Neural cell (in vitro differentiated cells): ENCODE measurements around the gene AMZ1. TPM values are rescaled to one million over a fixed set of nuclear protein-coding genes. Genes with fewer than 3 reads are reported as not detected.

Experiments used
- H2AFZ ChIP-seq: fragments of 200-600, 300-800 bp; sonication (generic), shearing (Covaris generic); 2 replicates; pipeline ENCODE4 v1.6.0; 2014; ENCODE audit warnings: low read depth, mild to moderate bottlenecking, antibody characterized with exemption, low read length, moderate library complexity
- H3F3A ChIP-seq: fragments of 200-600 bp; shearing (Covaris generic); 2 replicates; pipeline ENCODE4 v1.6.1; 2016; ENCODE audit warnings: mild to moderate bottlenecking, moderate library complexity, mixed read lengths, antibody characterized with exemption, low read length; ENCODE audit not compliant: insufficient read depth, poor library complexity, severe bottlenecking
- H3K27ac ChIP-seq: fragments of 200-600, 300-800 bp; sonication (generic), shearing (Covaris generic); 2 replicates; pipeline ENCODE4 v1.5.1; 2014; ENCODE audit warnings: mild to moderate bottlenecking, low read length, moderate library complexity
- H3K27me3 ChIP-seq: fragments of 300-800, 200-600 bp; sonication (generic), shearing (Covaris generic); 2 replicates; pipeline ENCODE4 v1.6.0; 2014; ENCODE audit warnings: mild to moderate bottlenecking, low read depth, low read length, moderate library complexity; ENCODE audit not compliant: insufficient read depth
- H3K36me3 ChIP-seq: fragments of 300-800, 200-600 bp; sonication (generic), shearing (Covaris generic); 2 replicates; pipeline ENCODE4 v1.5.1; 2014; ENCODE audit warnings: mild to moderate bottlenecking, antibody characterized with exemption, low read length, moderate library complexity; ENCODE audit not compliant: insufficient read depth
- H3K4me2 ChIP-seq: fragments of 300-800, 200-600 bp; sonication (generic), shearing (Covaris generic); 2 replicates; pipeline ENCODE4 v1.6.0; 2014; ENCODE audit warnings: mild to moderate bottlenecking, low read length
- H3K4me3 ChIP-seq: fragments of 300-800, 200-600 bp; sonication (generic), shearing (Covaris generic); 2 replicates; pipeline ENCODE4 v1.5.1; 2014; ENCODE audit warnings: mild to moderate bottlenecking, low read length, moderate library complexity
- H3K79me2 ChIP-seq: fragments of 200-600 bp; shearing (Covaris generic); replicated peaks from 2 replicates; pipeline ENCODE4 v1.6.0; 2014; ENCODE audit warnings: mild to moderate bottlenecking, low read length, moderate library complexity; ENCODE audit not compliant: insufficient read depth
- H3K9ac ChIP-seq: fragments of 300-800, 200-600 bp; sonication (generic), shearing (Covaris generic); 2 replicates; pipeline ENCODE4 v1.6.1; 2016; ENCODE audit warnings: mild to moderate bottlenecking, low read length, mixed read lengths
- H3K9me2 ChIP-seq: fragments of 200-600 bp; shearing (Covaris generic); 2 replicates; pipeline ENCODE4 v1.6.1; 2016; ENCODE audit warnings: mild to moderate bottlenecking, low read length, mixed read lengths; ENCODE audit not compliant: insufficient read depth
- H3K9me3 ChIP-seq: fragments of 200-600, 300-800 bp; sonication (generic), shearing (Covaris generic); 2 replicates; pipeline ENCODE4 v1.6.1; 2016; ENCODE audit warnings: mild to moderate bottlenecking, mixed run types, low read length, moderate library complexity, mixed read lengths
- H4K20me1 ChIP-seq: fragments of 200-600 bp; shearing (Covaris generic); 2 replicates; pipeline ENCODE4 v1.6.1; 2016; ENCODE audit warnings: mild to moderate bottlenecking, mixed run types; ENCODE audit not compliant: insufficient read depth
- EP300 ChIP-seq: fragments of 450-650 bp; conservative IDR thresholded peaks from 2 replicates; pipeline ENCODE4 v1.6.1; 2014; ENCODE audit warnings: antibody characterized with exemption, mild to moderate bottlenecking, moderate library complexity; ENCODE audit not compliant: poor library complexity, severe bottlenecking
- EZH2 ChIP-seq: fragments of 200-600, 300-800 bp; shearing (Covaris generic), sonication (generic); IDR thresholded peaks from 2 replicates; pipeline ENCODE4 v1.6.1; 2014; ENCODE audit warnings: antibody characterized with exemption, low read length, borderline replicate concordance, mild to moderate bottlenecking; ENCODE audit not compliant: insufficient read depth, poor library complexity, severe bottlenecking
- MXI1 ChIP-seq: fragments of 450-650 bp; conservative IDR thresholded peaks from 2 replicates; pipeline ENCODE4 v1.6.1; 2014; ENCODE audit warnings: antibody characterized with exemption, mild to moderate bottlenecking; ENCODE audit not compliant: poor library complexity, severe bottlenecking
- POLR2AphosphoS5 ChIP-seq: IDR thresholded peaks from 2 replicates; pipeline ENCODE4 v1.6.1; 2012
- RAD21 ChIP-seq: fragments of 450-650 bp; conservative IDR thresholded peaks from 2 replicates; pipeline ENCODE4 v1.6.1; 2014; ENCODE audit warnings: antibody characterized with exemption, mild to moderate bottlenecking, moderate library complexity
- SMC3 ChIP-seq: fragments of 450-650 bp; conservative IDR thresholded peaks from 2 replicates; pipeline ENCODE4 v1.6.1; 2014; ENCODE audit warnings: antibody characterized with exemption, mild to moderate bottlenecking, moderate library complexity; ENCODE audit not compliant: poor library complexity
- TAF1 ChIP-seq: IDR thresholded peaks from 2 replicates; pipeline ENCODE4 v1.6.1; 2012; ENCODE audit warnings: low read depth
- polyA plus RNA-seq: library from polyadenylated mRNA; depleted of rRNA; stranded (reverse); fragments of >200 nt; gene quantifications from 2 replicates; pipeline ENCODE4 v1.2.3, GENCODE V29; 2014
- TF ChIP-seq, protein P1 (sequence below): IDR thresholded peaks from 2 replicates; pipeline ENCODE4 v1.6.1; 2012; ENCODE audit warnings: borderline replicate concordance
- TF ChIP-seq, protein P2 (sequence below): fragments of 450-650 bp; IDR thresholded peaks from 2 replicates; pipeline ENCODE4 v1.5.1; 2014; ENCODE audit warnings: antibody characterized with exemption, mild to moderate bottlenecking, moderate library complexity; ENCODE audit not compliant: poor library complexity, severe bottlenecking

The AMZ1 gene
- polyA plus RNA-seq, 1 donor from 2014 or later = not detected

DNA sequence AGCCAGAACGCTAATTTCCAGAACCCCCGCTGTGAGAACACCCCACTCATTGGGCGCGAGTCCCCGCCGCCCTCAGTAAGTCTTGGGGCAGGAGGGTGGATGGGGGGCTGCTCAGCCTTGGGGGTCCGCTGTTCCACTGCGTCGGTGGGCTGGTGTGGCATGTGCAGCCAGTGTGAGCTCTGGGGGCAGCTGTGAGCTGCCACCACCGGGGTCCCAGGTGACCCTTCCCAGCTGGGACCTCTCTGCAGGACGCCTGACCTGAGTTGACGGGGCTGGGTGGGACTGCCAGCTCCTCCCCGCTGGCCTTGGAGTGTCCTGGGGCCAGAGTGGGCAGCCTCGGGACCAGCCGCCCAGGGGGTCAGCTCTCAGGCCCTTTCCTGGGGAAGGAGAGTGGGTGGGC is 29.1 kb upstream of the AMZ1 start:
- no peaks in the 10 kb centered on the region for H3F3A ChIP-seq
- no peak overlapping the region for H3K9ac ChIP-seq
- no peak overlapping the region for H3K27ac ChIP-seq
- H4K20me1 ChIP-seq = no peaks in the 10 kb centered on the region
- no peaks in the 10 kb centered on the region for H3K79me2 ChIP-seq
- no peaks in the 10 kb centered on the region for H3K36me3 ChIP-seq
- no peak overlapping the region for H3K4me2 ChIP-seq
- H2AFZ ChIP-seq = no peak overlapping the region
- TF ChIP-seq SMC3 (no peak), POLR2AphosphoS5 (no peak), TAF1 (no peak), EP300 (no peak), MXI1 (no peak), RAD21 (no peak), EZH2 (no peak)
- TF ChIP-seq, protein P1, sequence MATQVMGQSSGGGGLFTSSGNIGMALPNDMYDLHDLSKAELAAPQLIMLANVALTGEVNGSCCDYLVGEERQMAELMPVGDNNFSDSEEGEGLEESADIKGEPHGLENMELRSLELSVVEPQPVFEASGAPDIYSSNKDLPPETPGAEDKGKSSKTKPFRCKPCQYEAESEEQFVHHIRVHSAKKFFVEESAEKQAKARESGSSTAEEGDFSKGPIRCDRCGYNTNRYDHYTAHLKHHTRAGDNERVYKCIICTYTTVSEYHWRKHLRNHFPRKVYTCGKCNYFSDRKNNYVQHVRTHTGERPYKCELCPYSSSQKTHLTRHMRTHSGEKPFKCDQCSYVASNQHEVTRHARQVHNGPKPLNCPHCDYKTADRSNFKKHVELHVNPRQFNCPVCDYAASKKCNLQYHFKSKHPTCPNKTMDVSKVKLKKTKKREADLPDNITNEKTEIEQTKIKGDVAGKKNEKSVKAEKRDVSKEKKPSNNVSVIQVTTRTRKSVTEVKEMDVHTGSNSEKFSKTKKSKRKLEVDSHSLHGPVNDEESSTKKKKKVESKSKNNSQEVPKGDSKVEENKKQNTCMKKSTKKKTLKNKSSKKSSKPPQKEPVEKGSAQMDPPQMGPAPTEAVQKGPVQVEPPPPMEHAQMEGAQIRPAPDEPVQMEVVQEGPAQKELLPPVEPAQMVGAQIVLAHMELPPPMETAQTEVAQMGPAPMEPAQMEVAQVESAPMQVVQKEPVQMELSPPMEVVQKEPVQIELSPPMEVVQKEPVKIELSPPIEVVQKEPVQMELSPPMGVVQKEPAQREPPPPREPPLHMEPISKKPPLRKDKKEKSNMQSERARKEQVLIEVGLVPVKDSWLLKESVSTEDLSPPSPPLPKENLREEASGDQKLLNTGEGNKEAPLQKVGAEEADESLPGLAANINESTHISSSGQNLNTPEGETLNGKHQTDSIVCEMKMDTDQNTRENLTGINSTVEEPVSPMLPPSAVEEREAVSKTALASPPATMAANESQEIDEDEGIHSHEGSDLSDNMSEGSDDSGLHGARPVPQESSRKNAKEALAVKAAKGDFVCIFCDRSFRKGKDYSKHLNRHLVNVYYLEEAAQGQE = no peak
- TF ChIP-seq, protein P2, sequence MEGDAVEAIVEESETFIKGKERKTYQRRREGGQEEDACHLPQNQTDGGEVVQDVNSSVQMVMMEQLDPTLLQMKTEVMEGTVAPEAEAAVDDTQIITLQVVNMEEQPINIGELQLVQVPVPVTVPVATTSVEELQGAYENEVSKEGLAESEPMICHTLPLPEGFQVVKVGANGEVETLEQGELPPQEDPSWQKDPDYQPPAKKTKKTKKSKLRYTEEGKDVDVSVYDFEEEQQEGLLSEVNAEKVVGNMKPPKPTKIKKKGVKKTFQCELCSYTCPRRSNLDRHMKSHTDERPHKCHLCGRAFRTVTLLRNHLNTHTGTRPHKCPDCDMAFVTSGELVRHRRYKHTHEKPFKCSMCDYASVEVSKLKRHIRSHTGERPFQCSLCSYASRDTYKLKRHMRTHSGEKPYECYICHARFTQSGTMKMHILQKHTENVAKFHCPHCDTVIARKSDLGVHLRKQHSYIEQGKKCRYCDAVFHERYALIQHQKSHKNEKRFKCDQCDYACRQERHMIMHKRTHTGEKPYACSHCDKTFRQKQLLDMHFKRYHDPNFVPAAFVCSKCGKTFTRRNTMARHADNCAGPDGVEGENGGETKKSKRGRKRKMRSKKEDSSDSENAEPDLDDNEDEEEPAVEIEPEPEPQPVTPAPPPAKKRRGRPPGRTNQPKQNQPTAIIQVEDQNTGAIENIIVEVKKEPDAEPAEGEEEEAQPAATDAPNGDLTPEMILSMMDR = no peak
- H3K27me3 ChIP-seq = no peaks in the 10 kb centered on the region
- H3K9me3 ChIP-seq = no peaks in the 10 kb centered on the region
- no peak overlapping the region for H3K4me3 ChIP-seq
- no peaks in the 10 kb centered on the region for H3K9me2 ChIP-seq

DNA sequence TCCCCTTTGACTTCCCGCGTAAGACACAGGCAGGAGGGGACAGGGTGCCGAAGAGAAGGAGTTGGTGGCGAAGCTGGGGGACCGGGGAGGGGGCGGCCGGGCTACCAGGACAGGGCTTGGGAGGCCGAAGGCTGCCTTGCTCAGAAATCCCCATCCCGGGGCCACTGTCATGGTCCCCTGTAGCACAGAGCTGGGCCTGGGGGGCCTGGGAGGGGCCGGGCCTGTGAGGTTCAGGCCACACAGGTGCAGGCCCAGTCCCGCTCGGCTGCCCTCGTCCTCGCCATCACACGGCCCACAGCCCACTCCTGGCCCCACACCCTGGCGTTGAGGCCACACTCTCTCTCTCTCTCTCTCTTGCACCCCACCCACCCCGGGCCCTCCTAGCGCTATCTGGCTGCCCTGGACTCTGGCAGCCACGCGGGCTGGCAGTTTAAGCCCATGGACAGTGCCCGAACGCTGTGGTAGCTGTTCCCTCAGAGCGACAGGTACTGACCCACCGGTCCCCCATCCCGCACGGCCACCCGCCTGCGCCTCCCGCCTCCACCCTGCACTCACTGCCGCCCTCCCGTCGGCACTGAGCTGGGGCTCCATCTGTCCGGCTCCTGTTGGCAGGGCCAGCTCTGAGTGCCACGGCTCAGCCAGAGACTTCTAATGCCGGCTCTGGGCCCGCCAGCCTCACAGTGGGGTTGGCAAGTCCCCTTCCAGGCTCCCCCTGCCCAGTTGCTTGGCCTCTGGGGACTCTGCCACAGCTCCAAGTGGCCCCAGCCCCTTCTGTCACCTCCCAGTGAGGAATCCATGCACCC is 28.2 kb upstream of the AMZ1 start:
- Histone ChIP-seq H3K27me3 (no peaks in the 10 kb centered on the region), H4K20me1 (no peaks in the 10 kb centered on the region), H3K27ac (no peak overlapping the region)

More for the DNA sequence above, 28.2 kb upstream of the AMZ1 start:
- Histone ChIP-seq H3K36me3 (no peaks in the 10 kb centered on the region), H3K4me2 (no peak overlapping the region), H3K9ac (no peak overlapping the region), H3K9me2 (no peaks in the 10 kb centered on the region), H3K4me3 (no peak overlapping the region), H3K9me3 (no peaks in the 10 kb centered on the region), H2AFZ (no peak overlapping the region), H3F3A (no peaks in the 10 kb centered on the region), H3K79me2 (no peaks in the 10 kb centered on the region)
- TF ChIP-seq, protein P2 = no peak
- TF ChIP-seq, protein P1 = no peak
- TF ChIP-seq EZH2 (no peak), SMC3 (no peak), EP300 (no peak), TAF1 (no peak), RAD21 (no peak), POLR2AphosphoS5 (no peak), MXI1 (no peak)
